Chondrocyte (in vitro differentiated cells): ENCODE results near the gene MCF2L2. TPM values are rescaled to one million over a fixed set of nuclear protein-coding genes. Genes with fewer than 3 reads are reported as not detected.

ENCODE experiments used
- DNase-seq: peaks from one replicate; pipeline ENCODE4 v3.0.0; 2021; ENCODE audit warnings: mixed read lengths, low spot score
- H3K27ac Mint-ChIP-seq: one replicate; pipeline ENCODE4 v1.8.0; 2021; ENCODE audit warnings: mild to moderate bottlenecking, moderate library complexity, mixed read lengths; ENCODE audit not compliant: unreplicated experiment
- H3K27me3 Mint-ChIP-seq: 2 replicates; pipeline ENCODE4 v1.8.0; 2021; ENCODE audit warnings: low read depth, mixed read lengths
- H3K36me3 Mint-ChIP-seq: 2 replicates; pipeline ENCODE4 v1.8.0; 2021; ENCODE audit warnings: low read depth, mixed read lengths
- H3K4me1 Mint-ChIP-seq: 2 replicates; pipeline ENCODE4 v1.8.0; 2021; ENCODE audit warnings: low read depth, mild to moderate bottlenecking, mixed read lengths
- H3K4me3 Mint-ChIP-seq: one replicate; pipeline ENCODE4 v1.8.0; 2021; ENCODE audit warnings: mild to moderate bottlenecking, moderate library complexity, mixed read lengths; ENCODE audit not compliant: unreplicated experiment
- H3K9me3 Mint-ChIP-seq: 2 replicates; pipeline ENCODE4 v1.8.0; 2021; ENCODE audit warnings: low read depth, mixed read lengths
- CTCF ChIP-seq: fragments of 200-600 bp; sonication (generic); IDR thresholded peaks from 2 replicates; pipeline ENCODE4 v1.5.0; 2021; ENCODE audit warnings: antibody characterized with exemption, mild to moderate bottlenecking, moderate library complexity
- total RNA-seq: library from RNA; stranded (reverse); gene quantifications from 3 replicates; pipeline ENCODE4 v1.2.1, GENCODE V29; 2021

MCF2L2 gene
- total RNA-seq, 1 donor from 2014 or later, result 2.6 TPM

GRCh38 chr3:183267140-183267539 lies 161.3 kb downstream of the MCF2L2 start:
- Mint-ChIP-seq H3K4me1 (peaks cover 11% of the 10 kb centered on the region), H3K36me3 (peaks cover 5% of the 10 kb centered on the region), H3K4me3 (no peak overlapping the region), H3K27me3 (no peaks in the 10 kb centered on the region), H3K27ac (no peak overlapping the region), H3K9me3 (no peaks in the 10 kb centered on the region)
- DNase-seq, result no peak
- no peak for TF ChIP-seq CTCF

GRCh38 chr3:183266454-183266853 lies 162.0 kb downstream of the MCF2L2 start:
- Mint-ChIP-seq H3K4me3 (no peak overlapping the region), H3K4me1 (peaks cover 13% of the 10 kb centered on the region), H3K27me3 (no peaks in the 10 kb centered on the region), H3K36me3 (peaks cover 5% of the 10 kb centered on the region), H3K9me3 (no peaks in the 10 kb centered on the region), H3K27ac (peak overlapping the region; percentile 8)
- no peak for DNase-seq
- no peak for TF ChIP-seq CTCF

- H3K4me3 Mint-ChIP-seq, result no peak overlapping the region
- TF ChIP-seq CTCF, result no peak
- H3K9me3 Mint-ChIP-seq, result no peaks in the 10 kb centered on the region
- no peaks in the 10 kb centered on the region for H3K27me3 Mint-ChIP-seq
- H3K27ac Mint-ChIP-seq, result peak overlapping the region; percentile 8
- no peak for DNase-seq
- peaks cover 5% of the 10 kb centered on the region for H3K36me3 Mint-ChIP-seq
- peaks cover 15% of the 10 kb centered on the region for H3K4me1 Mint-ChIP-seq
Measured at GRCh38 chr3:183265834-183266417, 162.5 kb downstream of the MCF2L2 start.

- H3K9me3 Mint-ChIP-seq, result no peaks in the 10 kb centered on the region
- H3K27me3 Mint-ChIP-seq, result no peaks in the 10 kb centered on the region
- H3K4me3 Mint-ChIP-seq, result no peak overlapping the region
- H3K36me3 Mint-ChIP-seq, result peaks cover 4% of the 10 kb centered on the region
- no peak for TF ChIP-seq CTCF
- DNase-seq, result no peak
- peaks cover 18% of the 10 kb centered on the region for H3K4me1 Mint-ChIP-seq
- H3K27ac Mint-ChIP-seq, result no peak overlapping the region
Measured at GRCh38 chr3:183265157-183265642, 163.2 kb downstream of the MCF2L2 start.

GRCh38 chr3:183264268-183264667 lies 164.2 kb downstream of the MCF2L2 start:
- Mint-ChIP-seq H3K36me3 (no peaks in the 10 kb centered on the region), H3K4me3 (no peak overlapping the region), H3K27me3 (no peaks in the 10 kb centered on the region), H3K4me1 (peaks cover 25% of the 10 kb centered on the region), H3K9me3 (no peaks in the 10 kb centered on the region), H3K27ac (no peak overlapping the region)
- TF ChIP-seq CTCF, result no peak
- DNase-seq, result no peak
